SK-N-SH treated with all-trans-retinoic acid at 6 μM for 48 hours (cell line): Measurements from ENCODE around the gene CDK6.

Source experiments
- ATAC-seq: fragments of 200-7000 bp; cut with Tn5 transposase; 3 replicates; pipeline ENCODE4 v1.9.1; 2020; ENCODE audit warnings: mild to moderate bottlenecking, moderate library complexity
- ARNTL ChIP-seq: fragments of 450-650 bp; formaldehyde crosslinking; IDR thresholded peaks from 2 replicates; pipeline ENCODE4 v1.5.0; 2020; ENCODE audit warnings: low read depth, mild to moderate bottlenecking, moderate library complexity, borderline replicate concordance
- BACH2 ChIP-seq: fragments of 250-450 bp; sonication (Bioruptor Pico); IDR thresholded peaks from 2 replicates; pipeline ENCODE4 v1.9.0; 2021; ENCODE audit warnings: mild to moderate bottlenecking, borderline replicate concordance
- CSRNP3 ChIP-seq: fragments of 250-450 bp; sonication (Bioruptor Pico); IDR thresholded peaks from 2 replicates; pipeline ENCODE4 v1.5.1; 2021; ENCODE audit warnings: mild to moderate bottlenecking, moderate library complexity
- ESRRG ChIP-seq: fragments of 250-450 bp; sonication (Bioruptor Pico); IDR thresholded peaks from 2 replicates; pipeline ENCODE4 v1.6.1; 2021; ENCODE audit warnings: mild to moderate bottlenecking
- ISL1 ChIP-seq: fragments of 250-450 bp; sonication (Bioruptor Pico); IDR thresholded peaks from 2 replicates; pipeline ENCODE4 v2.1.2; 2022; ENCODE audit warnings: mild to moderate bottlenecking, moderate library complexity
- OSR1 ChIP-seq: fragments of 250-450 bp; sonication (Bioruptor Pico); IDR thresholded peaks from 2 replicates; pipeline ENCODE4 v1.8.0; 2022; ENCODE audit warnings: moderate library complexity, mild to moderate bottlenecking, inconsistent platforms
- PATZ1 ChIP-seq: fragments of 250-450 bp; sonication (Bioruptor Pico); IDR thresholded peaks from 2 replicates; pipeline ENCODE4 v1.8.0; 2020; ENCODE audit warnings: mild to moderate bottlenecking, moderate library complexity, borderline replicate concordance
- POU6F1 ChIP-seq: fragments of 250-450 bp; sonication (Bioruptor Pico); IDR thresholded peaks from 2 replicates; pipeline ENCODE4 v1.8.0; 2021; ENCODE audit warnings: low read depth, mild to moderate bottlenecking, moderate library complexity, borderline replicate concordance
- SNAI2 ChIP-seq: fragments of 250-450 bp; sonication (Bioruptor Pico); IDR thresholded peaks from 2 replicates; pipeline ENCODE4 v1.5.0; 2020; ENCODE audit warnings: mild to moderate bottlenecking, moderate library complexity
- TSHZ2 ChIP-seq: fragments of 250-450 bp; sonication (Bioruptor Pico); IDR thresholded peaks from 2 replicates; pipeline ENCODE4 v1.5.0; 2020; ENCODE audit warnings: mild to moderate bottlenecking, moderate library complexity
- ZFP3 ChIP-seq: fragments of 250-450 bp; sonication (Bioruptor Pico); IDR thresholded peaks from 2 replicates; pipeline ENCODE4 v1.5.0; 2020; ENCODE audit warnings: mild to moderate bottlenecking, moderate library complexity
- ZFP30 ChIP-seq: fragments of 450-650 bp; formaldehyde crosslinking; IDR thresholded peaks from 2 replicates; pipeline ENCODE4 v1.5.0; 2022; ENCODE audit warnings: mild to moderate bottlenecking, moderate library complexity
- ZNF565 ChIP-seq: fragments of 450-650 bp; formaldehyde crosslinking; conservative IDR thresholded peaks from 2 replicates; pipeline ENCODE4 v1.5.0; 2020; ENCODE audit warnings: low read depth, mild to moderate bottlenecking, moderate library complexity
- ZNF70 ChIP-seq: fragments of 450-650 bp; formaldehyde crosslinking; IDR thresholded peaks from 2 replicates; pipeline ENCODE4 v1.5.0; 2020; ENCODE audit warnings: mild to moderate bottlenecking, moderate library complexity
- ZNF8 ChIP-seq: fragments of 450-650 bp; formaldehyde crosslinking; IDR thresholded peaks from 2 replicates; pipeline ENCODE4 v1.5.0; 2020; ENCODE audit warnings: mild to moderate bottlenecking, moderate library complexity

The CDK6 gene

GRCh38 chr7:92824901-92825480 is 11.4 kb downstream of the CDK6 start:
- ATAC-seq, result peak; percentile 8; the same call in 1 of the 3 replicates
- TF ChIP-seq BACH2 (no peak), PATZ1 (CRISPR knock-in tag) (0 out of 2 replicates have a peak, but pooled peaks have one; percentile 43)

GRCh38 chr7:92824450-92824849 is 11.9 kb downstream of the CDK6 start:
- TF ChIP-seq SNAI2, result no peak
- TF ChIP-seq ISL1 (CRISPR knock-in tag), result no peak
- no peak for TF ChIP-seq ESRRG (CRISPR knock-in tag)
- no peak for TF ChIP-seq POU6F1 (CRISPR knock-in tag)
- no peak; the same call in 2 of the 3 replicates for ATAC-seq

GRCh38 chr7:92823042-92823441 is 13.3 kb downstream of the CDK6 start:
- TF ChIP-seq ARNTL (CRISPR knock-in tag), result no peak
- TF ChIP-seq POU6F1 (CRISPR knock-in tag), result no peak
- TF ChIP-seq TSHZ2, result no peak
- TF ChIP-seq ZFP3 (CRISPR knock-in tag), result no peak
- TF ChIP-seq ZNF70, result no peak
- no peak for TF ChIP-seq ISL1 (CRISPR knock-in tag)
- no peak for TF ChIP-seq ZNF8
- no peak for TF ChIP-seq ZNF565 (CRISPR knock-in tag)
- TF ChIP-seq PATZ1 (CRISPR knock-in tag), result no peak
- no peak for ATAC-seq

- ATAC-seq, result no peak
- no peak for TF ChIP-seq BACH2
- TF ChIP-seq ESRRG (CRISPR knock-in tag), result no peak
- TF ChIP-seq CSRNP3, result no peak
- no peak for TF ChIP-seq ZNF70
- TF ChIP-seq OSR1 (CRISPR knock-in tag), result no peak
- TF ChIP-seq ZFP30 (CRISPR knock-in tag), result no peak
- no peak for TF ChIP-seq TSHZ2
Observed at GRCh38 chr7:92820191-92820590, 16.2 kb downstream of the CDK6 start.
